A549 (cell line): ENCODE measurements around the gene HDDC3. TPM values are rescaled to one million over a fixed set of nuclear protein-coding genes. Genes with fewer than 3 reads are reported as not detected.

Source experiments
- ATAC-seq, 2 experiments: fragments of 200-7000 bp in 1 of 2; fragments of >200 bp in 1 of 2; cut with Nextera tagmentation in 1 of 2; cut with Tn5 transposase in 1 of 2; 3 replicates each; pipeline versions ENCODE4 v1.8.0 to v1.9.1; 2018 to 2020; ENCODE audit warnings: mild to moderate bottlenecking in 1 of 2, moderate library complexity in 1 of 2
- CTCF ChIA-PET: fragments of 300-600 bp; sonication (Branson Sonifier 250); formaldehyde crosslinking; extraction: SDS; loops from one replicate; lab custom pipeline; 2021; ENCODE audit warnings: antibody characterized with exemption, inconsistent platforms; lab: Yijun Ruan, JAX
- POLR2A ChIA-PET: fragments of 350-600 bp; formaldehyde crosslinking; extraction: SDS; loops from one replicate; lab custom pipeline; 2021; ENCODE audit warnings: antibody characterized with exemption, inconsistent platforms; lab: Yijun Ruan, JAX
- DNase-seq, 2 experiments: peaks; one replicate each; pipeline versions ENCODE4 v3.0.0 to v3.0.0-alpha.2; 2011 to 2016; ENCODE audit warnings: low read depth in 1 of 2, low spot score in 1 of 2
- FAIRE-seq: peaks from 2 replicates; lab custom pipeline; 2011; peaks lifted over from hg19 to GRCh38; lab: Jason Lieb, UNC
- H3K27ac ChIP-seq, 2 experiments: fragments of >200 bp; sonication (Bioruptor Twin); formaldehyde crosslinking; 3 replicates each; pipeline ENCODE4 v1.5.1; 2016 to 2017
- H3K4me1 ChIP-seq: fragments of >200 bp; sonication (Bioruptor Twin); formaldehyde crosslinking; 3 replicates; pipeline ENCODE4 v1.6.1; 2016
- H3K4me2 ChIP-seq: fragments of >200 bp; sonication (Bioruptor Twin); formaldehyde crosslinking; 3 replicates; pipeline ENCODE4 v1.6.1; 2016
- H3K4me3 ChIP-seq: fragments of >200 bp; sonication (Bioruptor Twin); formaldehyde crosslinking; 3 replicates; pipeline ENCODE4 v1.5.1; 2016
- H3K9me3 ChIP-seq: fragments of >200 bp; sonication (Bioruptor Twin); formaldehyde crosslinking; 3 replicates; pipeline ENCODE4 v1.6.1; 2016
- BHLHE40 ChIP-seq: IDR thresholded peaks from 2 replicates; pipeline ENCODE4 v1.6.1; 2012; ENCODE audit warnings: low read depth, low read length, inconsistent platforms
- CBX2 ChIP-seq: fragments of 200-600 bp; sonication (generic); IDR thresholded peaks from 2 replicates; pipeline ENCODE4 v1.6.1; 2016; ENCODE audit warnings: low read depth, mild to moderate bottlenecking, borderline replicate concordance
- CHD2 ChIP-seq: fragments of 150-350 bp; IDR thresholded peaks from 2 replicates; pipeline ENCODE4 v1.6.1; 2014; ENCODE audit warnings: low read length; ENCODE audit not compliant: partially characterized antibody
- CHD4 ChIP-seq: fragments of 200-600 bp; sonication (generic); IDR thresholded peaks from 2 replicates; pipeline ENCODE4 v1.6.1; 2016; ENCODE audit warnings: antibody characterized with exemption, mild to moderate bottlenecking, borderline replicate concordance
- EHF ChIP-seq: fragments of 250-450 bp; sonication (Bioruptor Pico); IDR thresholded peaks from 2 replicates; pipeline ENCODE4 v1.5.0; 2020; ENCODE audit warnings: mild to moderate bottlenecking
- ESRRA ChIP-seq: fragments of 150-350 bp; IDR thresholded peaks from 2 replicates; pipeline ENCODE4 v1.6.1; 2014; ENCODE audit warnings: mild to moderate bottlenecking, low read length, borderline replicate concordance
- HOXB13 ChIP-seq: fragments of 250-450 bp; sonication (Bioruptor Pico); IDR thresholded peaks from 2 replicates; pipeline ENCODE4 v1.5.0; 2020; ENCODE audit warnings: low read depth, mild to moderate bottlenecking, moderate library complexity
- JUN ChIP-seq, 2 experiments: fragments of >200 bp; sonication (Bioruptor Twin); formaldehyde crosslinking; IDR thresholded peaks; 2 replicates in 1 of 2; 3 replicates in 1 of 2; pipeline ENCODE4 v1.6.1; 2016 to 2017
- JUNB ChIP-seq: fragments of >200 bp; sonication (Bioruptor Twin); formaldehyde crosslinking; IDR thresholded peaks from 2 replicates; pipeline ENCODE4 v1.6.1; 2016
- KDM1A ChIP-seq: fragments of 200-600 bp; sonication (generic); IDR thresholded peaks from 2 replicates; pipeline ENCODE4 v1.6.1; 2016; ENCODE audit warnings: low read depth, mild to moderate bottlenecking
- MAFK ChIP-seq: fragments of 450-650 bp; IDR thresholded peaks from 2 replicates; pipeline ENCODE4 v1.6.1; 2014; ENCODE audit not compliant: partially characterized antibody
- NPAS2 ChIP-seq: fragments of 250-450 bp; sonication (Bioruptor Pico); IDR thresholded peaks from 2 replicates; pipeline ENCODE4 v1.8.0; 2022; ENCODE audit warnings: mild to moderate bottlenecking, moderate library complexity, borderline replicate concordance
- NR3C1 ChIP-seq: fragments of >200 bp; sonication (Bioruptor Twin); formaldehyde crosslinking; IDR thresholded peaks from 3 replicates; pipeline ENCODE4 v1.6.1; 2017
- POLR2A ChIP-seq: IDR thresholded peaks from 2 replicates; pipeline ENCODE4 v1.6.1; 2012; ENCODE audit warnings: mild to moderate bottlenecking, low read length
- RFX5 ChIP-seq: fragments of 450-650 bp; IDR thresholded peaks from 2 replicates; pipeline ENCODE4 v1.7.1; 2014; ENCODE audit warnings: antibody characterized with exemption, mild to moderate bottlenecking, moderate library complexity
- SREBF2 ChIP-seq: fragments of 450-650 bp; IDR thresholded peaks from 2 replicates; pipeline ENCODE4 v1.6.1; 2014; ENCODE audit warnings: mild to moderate bottlenecking, moderate library complexity
- TP53 ChIP-seq: fragments of 250-450 bp; sonication (Bioruptor Pico); IDR thresholded peaks from 2 replicates; pipeline ENCODE4 v1.5.0; 2021; ENCODE audit warnings: mild to moderate bottlenecking, moderate library complexity
- ZNF302 ChIP-seq: fragments of 250-450 bp; sonication (Bioruptor Pico); IDR thresholded peaks from 2 replicates; pipeline ENCODE4 v1.9.0; 2021; ENCODE audit warnings: inconsistent platforms, mild to moderate bottlenecking, moderate library complexity
- ZSCAN20 ChIP-seq: fragments of 250-450 bp; sonication (Bioruptor Pico); IDR thresholded peaks from 2 replicates; pipeline ENCODE4 v1.8.0; 2022; ENCODE audit warnings: mild to moderate bottlenecking, moderate library complexity
- WGBS: methylation state at CpG from one replicate; pipeline ENCODE4 v1.1.6; 2017; ENCODE audit errors: missing lambda C conversion rate; 5-methylcytosine and 5-hydroxymethylcytosine counted together
- polyA plus RNA-seq, 4 experiments: library from polyadenylated mRNA; depleted of rRNA in 3 of 4; stranded (reverse); fragments of >200 nt; fragmentation: RNase III in 1 of 4; extraction: RNeasy Plus Mini Kit Qiagen cat#74134 plus additional on column Dnase treatment in 1 of 4; gene quantifications; 2 replicates in 3 of 4; 3 replicates in 1 of 4; pipeline ENCODE4 v1.2.3, GENCODE V29; 2011 to 2017
- TF ChIP-seq, protein P1 (sequence below): IDR thresholded peaks from 2 replicates; pipeline ENCODE4 v1.6.1; 2012
- TF ChIP-seq, protein P2 (sequence below): IDR thresholded peaks from 2 replicates; pipeline ENCODE4 v1.6.1; 2012
- TF ChIP-seq, protein P3 (sequence below): fragments of 250-450 bp; sonication (Bioruptor Pico); IDR thresholded peaks from 2 replicates; pipeline ENCODE4 v1.5.0; 2021; ENCODE audit warnings: mild to moderate bottlenecking, moderate library complexity, borderline replicate concordance
- TF ChIP-seq, protein P4 (sequence below): fragments of >200 bp; sonication (Bioruptor Twin); formaldehyde crosslinking; IDR thresholded peaks from 3 replicates; pipeline ENCODE4 v1.5.1; 2016

The HDDC3 gene
- polyA plus RNA-seq, 2 of the 4 experiments (the other 2 are of a cell fraction): 26.1 to 31.9 TPM

DNA sequence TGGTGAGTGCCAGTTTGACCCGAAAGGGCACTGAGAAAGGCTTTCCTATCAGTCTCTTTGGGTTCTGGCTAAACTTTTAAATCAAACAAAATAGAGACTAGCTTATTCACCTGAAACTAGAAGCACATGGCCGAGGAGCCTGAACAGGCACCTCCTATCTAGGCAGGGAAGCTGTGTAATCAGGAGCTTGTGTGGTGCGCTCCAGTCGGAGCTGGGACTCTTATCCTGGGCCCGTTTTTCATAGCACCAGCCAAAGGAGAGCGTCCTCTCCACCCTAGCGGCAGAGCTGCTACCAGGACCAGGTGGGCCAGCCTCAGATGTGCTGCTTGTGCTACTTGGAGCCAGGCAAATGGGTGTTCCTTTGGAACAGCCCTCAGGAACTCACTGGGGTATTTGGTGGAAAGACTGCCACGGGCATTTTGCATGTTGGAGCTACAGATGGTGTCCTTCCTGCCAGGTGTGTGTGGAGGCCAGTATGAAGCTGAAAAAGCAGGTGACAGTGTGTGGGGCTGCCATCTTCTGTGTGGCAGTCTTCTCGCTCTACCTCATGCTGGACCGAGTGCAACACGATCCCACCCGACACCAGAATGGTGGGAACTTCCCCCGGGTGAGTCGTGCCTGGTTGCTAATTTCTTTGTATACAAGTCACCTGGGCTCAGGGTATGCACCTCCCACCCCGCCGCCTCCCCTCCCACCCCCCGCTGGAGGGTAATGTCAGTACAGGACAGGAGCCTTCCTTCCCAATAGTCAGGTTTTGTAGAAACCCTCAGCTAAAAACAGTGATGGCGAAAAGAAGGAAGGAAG is 28.4 kb downstream of the HDDC3 start:
- ATAC-seq: peak; percentile 7 to 30; a peak in 3 of 6 replicates
- no peak for FAIRE-seq
- POLR2A ChIA-PET: interaction anchor here (1.0 to 2.2 kb wide), 2 partner anchors 26 to 28 kb away, joined by 5 to 14 read pairs; partner anchors contain the start of gene HDDC3
- CTCF ChIA-PET: interaction anchor here (0.5 to 16.8 kb wide), 15 partner anchors 11 to 552 kb away, joined by 3 to 326 read pairs (median 7); partner anchors contain the start of genes FES, HDDC3, UNC45A and ZNF774
- peak overlapping the region; percentile 99 for H3K4me2 ChIP-seq
- peaks cover 14% of the 10 kb centered on the region for H3K4me1 ChIP-seq
- WGBS: 85% methylated on average over 17 of the region's 18 CpGs
- TF ChIP-seq CBX2 (no peak), SREBF2 (no peak), CHD2 (no peak), TP53 (CRISPR knock-in tag) (no peak), MAFK (no peak), JUNB (no peak), NR3C1 (no peak), KDM1A (no peak), ZNF302 (no peak), NPAS2 (CRISPR knock-in tag) (no peak), POLR2A (no peak), CHD4 (no peak), BHLHE40 (no peak), EHF (CRISPR knock-in tag) (no peak)
- peak overlapping the region; percentile 81 for H3K4me3 ChIP-seq
- no peaks in the 10 kb centered on the region for H3K9me3 ChIP-seq
- H3K27ac ChIP-seq: peak overlapping the region; percentile 88
- peak; percentile 30 to 46 for DNase-seq

DNA sequence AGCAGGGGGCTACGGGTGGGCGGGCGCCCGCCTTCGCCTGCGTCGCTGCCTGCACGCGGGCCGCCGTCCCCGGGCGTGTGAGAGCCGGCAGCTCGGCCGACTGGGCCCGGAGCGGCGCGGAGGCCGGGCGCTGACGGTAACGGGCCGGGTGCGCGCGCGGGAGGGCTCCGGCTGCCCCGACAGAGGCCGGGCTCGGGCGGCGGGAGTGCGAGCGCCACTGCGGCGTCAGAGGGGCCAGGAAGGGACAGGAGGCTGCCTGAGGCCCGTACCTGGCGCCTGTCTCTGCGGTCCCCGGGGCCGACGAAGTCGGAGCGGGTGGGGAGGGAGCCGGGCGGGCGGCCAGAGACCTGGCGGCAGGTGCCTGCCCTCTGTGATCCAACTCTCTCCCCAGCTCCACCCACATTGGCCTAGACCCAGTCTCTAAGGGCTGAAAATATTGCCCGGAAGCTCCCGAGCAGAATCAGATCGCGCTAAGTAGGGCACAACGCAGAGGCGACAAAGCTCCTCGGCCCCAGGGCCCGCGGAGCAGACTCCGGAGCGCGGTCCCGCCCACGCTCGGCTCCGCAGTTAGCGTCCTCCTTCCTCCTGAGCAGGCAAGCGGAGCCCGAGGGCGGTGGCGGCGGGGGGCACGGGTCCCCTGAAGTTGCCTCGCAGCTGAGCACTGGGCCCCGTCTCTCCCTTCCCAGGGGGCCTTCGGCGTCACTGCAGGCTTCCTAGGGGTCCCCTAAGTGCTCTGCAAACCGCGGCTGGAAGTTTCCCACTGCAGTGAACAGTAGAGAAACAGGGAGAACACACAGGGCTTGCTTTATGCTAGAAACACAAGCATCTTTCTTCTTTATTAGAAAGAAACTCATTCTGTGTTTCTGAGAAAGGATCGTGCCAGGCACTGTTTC is 29.3 kb downstream of the HDDC3 start, which contains the start of gene MAN2A2:
Gene MAN2A2 (plus strand): TSS at position 463 of the 893 bp plus-strand sequence. CDS start 906 bp downstream, outside the sequence.
- TF ChIP-seq BHLHE40 (no peak), JUN (IDR thresholded peaks at IDR 0.05) (peak; percentile 17 to 43; a peak in 1 of 5 replicates), NPAS2 (CRISPR knock-in tag) (no peak), ESRRA (no peak)
- peak within 1 kb of the TSS; percentile 88 for H3K27ac ChIP-seq
- H3K9me3 ChIP-seq: no peaks in the 10 kb centered on the region
- H3K4me1 ChIP-seq: peaks cover 14% of the 10 kb centered on the region
- FAIRE-seq: no peak
- ChIA-PET CTCF (interaction anchor here (0.5 to 16.8 kb wide), 30 partner anchors 10 to 551 kb away, joined by 3 to 326 read pairs (median 4); partner anchors contain the start of genes FES, FURIN, HDDC3 and UNC45A), POLR2A (interaction anchor here (1.0 to 2.2 kb wide), 7 partner anchors 26 to 515 kb away, joined by 3 to 14 read pairs (median 4); partner anchors contain the start of genes HDDC3 and IQGAP1)
- peak within 1 kb of the TSS; percentile 99 for H3K4me2 ChIP-seq
- peak within 1 kb of the TSS; percentile 81 for H3K4me3 ChIP-seq
- peak; percentile 38 to 62 for DNase-seq
- ATAC-seq: peak; percentile 65 to 71
- WGBS: 4% methylated on average over 36 of the region's 81 CpGs

DNA sequence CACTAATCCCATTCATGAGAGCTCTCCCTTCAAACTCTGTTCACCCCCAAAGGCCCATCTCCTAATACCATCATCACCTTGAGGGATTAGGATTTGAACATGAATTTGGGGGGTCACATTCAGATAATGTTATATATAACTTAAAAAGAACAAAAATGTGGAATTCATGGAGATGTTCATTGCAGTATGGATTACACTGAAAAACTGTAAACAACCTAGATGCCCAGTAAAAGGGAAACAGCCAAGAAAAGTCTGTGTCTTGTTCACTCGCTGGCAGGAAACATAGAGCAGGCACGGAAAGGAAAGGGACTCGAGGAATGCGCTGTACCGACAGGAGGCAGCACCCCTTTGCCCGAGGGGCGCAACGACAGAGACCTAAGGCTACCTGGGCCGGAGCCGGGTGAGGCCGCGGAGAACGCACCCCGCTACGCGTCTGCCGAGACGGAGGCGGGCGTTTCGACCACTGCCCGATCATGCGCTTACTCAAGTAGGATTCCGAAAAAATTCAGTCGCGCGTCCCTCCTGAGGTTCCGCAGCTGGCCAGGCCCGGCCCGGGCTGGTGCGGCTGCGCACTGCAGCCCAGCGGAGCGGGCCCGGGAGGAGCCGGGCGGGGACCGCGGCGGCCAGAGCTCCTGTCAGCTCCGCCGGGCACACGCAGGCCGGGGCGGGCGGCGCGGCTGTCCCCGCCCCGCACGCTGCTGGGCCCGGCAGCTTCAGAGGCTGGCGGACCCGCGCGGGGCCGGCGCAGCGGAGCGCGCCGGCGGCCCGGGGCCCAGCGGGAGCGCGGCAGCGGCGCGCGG is 30.1 kb downstream of the HDDC3 start:
- Histone ChIP-seq H3K4me3 (peak overlapping the region; percentile 81), H3K9me3 (no peaks in the 10 kb centered on the region), H3K27ac (peak overlapping the region; percentile 88), H3K4me2 (peak overlapping the region; percentile 99), H3K4me1 (peaks cover 14% of the 10 kb centered on the region)
- ChIA-PET POLR2A (interaction anchor here (0.6 to 2.2 kb wide), 8 partner anchors 28 to 514 kb away, joined by 3 to 14 read pairs (median 4); partner anchors contain the start of genes HDDC3 and IQGAP1), CTCF (interaction anchor here (0.6 to 16.8 kb wide), 34 partner anchors 9 to 550 kb away, joined by 3 to 326 read pairs (median 4); partner anchors contain the start of genes FES, FURIN, HDDC3 and UNC45A)
- DNase-seq (peak; percentile 88 to 99), FAIRE-seq (peak; percentile 95), ATAC-seq (peak; percentile 88 to 94)
- 3% methylated on average over 37 of the region's 71 CpGs for WGBS
- no peak for TF ChIP-seq HOXB13 (CRISPR knock-in tag)
- no peak for TF ChIP-seq KDM1A
- TF ChIP-seq, protein P1, sequence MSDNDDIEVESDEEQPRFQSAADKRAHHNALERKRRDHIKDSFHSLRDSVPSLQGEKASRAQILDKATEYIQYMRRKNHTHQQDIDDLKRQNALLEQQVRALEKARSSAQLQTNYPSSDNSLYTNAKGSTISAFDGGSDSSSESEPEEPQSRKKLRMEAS: peak; percentile 72
- TF ChIP-seq CBX2: no peak
- no peak for TF ChIP-seq CHD2
- no peak for TF ChIP-seq ZSCAN20 (CRISPR knock-in tag)
- TF ChIP-seq, protein P2, sequence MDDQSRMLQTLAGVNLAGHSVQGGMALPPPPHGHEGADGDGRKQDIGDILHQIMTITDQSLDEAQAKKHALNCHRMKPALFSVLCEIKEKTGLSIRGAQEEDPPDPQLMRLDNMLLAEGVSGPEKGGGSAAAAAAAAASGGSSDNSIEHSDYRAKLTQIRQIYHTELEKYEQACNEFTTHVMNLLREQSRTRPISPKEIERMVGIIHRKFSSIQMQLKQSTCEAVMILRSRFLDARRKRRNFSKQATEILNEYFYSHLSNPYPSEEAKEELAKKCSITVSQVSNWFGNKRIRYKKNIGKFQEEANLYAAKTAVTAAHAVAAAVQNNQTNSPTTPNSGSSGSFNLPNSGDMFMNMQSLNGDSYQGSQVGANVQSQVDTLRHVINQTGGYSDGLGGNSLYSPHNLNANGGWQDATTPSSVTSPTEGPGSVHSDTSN: no peak
- TF ChIP-seq, protein P3, sequence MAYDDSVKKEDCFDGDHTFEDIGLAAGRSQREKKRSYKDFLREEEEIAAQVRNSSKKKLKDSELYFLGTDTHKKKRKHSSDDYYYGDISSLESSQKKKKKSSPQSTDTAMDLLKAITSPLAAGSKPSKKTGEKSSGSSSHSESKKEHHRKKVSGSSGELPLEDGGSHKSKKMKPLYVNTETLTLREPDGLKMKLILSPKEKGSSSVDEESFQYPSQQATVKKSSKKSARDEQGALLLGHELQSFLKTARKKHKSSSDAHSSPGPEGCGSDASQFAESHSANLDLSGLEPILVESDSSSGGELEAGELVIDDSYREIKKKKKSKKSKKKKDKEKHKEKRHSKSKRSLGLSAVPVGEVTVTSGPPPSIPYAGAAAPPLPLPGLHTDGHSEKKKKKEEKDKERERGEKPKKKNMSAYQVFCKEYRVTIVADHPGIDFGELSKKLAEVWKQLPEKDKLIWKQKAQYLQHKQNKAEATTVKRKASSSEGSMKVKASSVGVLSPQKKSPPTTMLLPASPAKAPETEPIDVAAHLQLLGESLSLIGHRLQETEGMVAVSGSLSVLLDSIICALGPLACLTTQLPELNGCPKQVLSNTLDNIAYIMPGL (CRISPR knock-in tag): peak; percentile 95; the same call in 1 of the 2 replicates
- TF ChIP-seq, protein P4, sequence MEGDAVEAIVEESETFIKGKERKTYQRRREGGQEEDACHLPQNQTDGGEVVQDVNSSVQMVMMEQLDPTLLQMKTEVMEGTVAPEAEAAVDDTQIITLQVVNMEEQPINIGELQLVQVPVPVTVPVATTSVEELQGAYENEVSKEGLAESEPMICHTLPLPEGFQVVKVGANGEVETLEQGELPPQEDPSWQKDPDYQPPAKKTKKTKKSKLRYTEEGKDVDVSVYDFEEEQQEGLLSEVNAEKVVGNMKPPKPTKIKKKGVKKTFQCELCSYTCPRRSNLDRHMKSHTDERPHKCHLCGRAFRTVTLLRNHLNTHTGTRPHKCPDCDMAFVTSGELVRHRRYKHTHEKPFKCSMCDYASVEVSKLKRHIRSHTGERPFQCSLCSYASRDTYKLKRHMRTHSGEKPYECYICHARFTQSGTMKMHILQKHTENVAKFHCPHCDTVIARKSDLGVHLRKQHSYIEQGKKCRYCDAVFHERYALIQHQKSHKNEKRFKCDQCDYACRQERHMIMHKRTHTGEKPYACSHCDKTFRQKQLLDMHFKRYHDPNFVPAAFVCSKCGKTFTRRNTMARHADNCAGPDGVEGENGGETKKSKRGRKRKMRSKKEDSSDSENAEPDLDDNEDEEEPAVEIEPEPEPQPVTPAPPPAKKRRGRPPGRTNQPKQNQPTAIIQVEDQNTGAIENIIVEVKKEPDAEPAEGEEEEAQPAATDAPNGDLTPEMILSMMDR: peak; percentile 90
- 0 out of 2 replicates have a peak, but pooled peaks have one; percentile 41 for TF ChIP-seq RFX5
